ENCODE results near the gene TPGS2. TPM values are rescaled to one million over a fixed set of nuclear protein-coding genes. Genes with fewer than 3 reads are reported as not detected.

Gene TPGS2
- total RNA-seq, 1 experiment from 2014 or later: 93.3 TPM

- ChIA-PET RAD21 (ENCODE audit: low non-redundant PET in 1 of 2, low total read pairs in 2 of 2, uncharacterized antibody in 2 of 2, unreplicated experiment in 2 of 2) (no interaction called here), CTCF (no interaction called here), POLR2A (no interaction called here)
- H3K9ac ChIP-seq (ENCODE audit: low read length): no peak overlapping the region
- no peaks in the 10 kb centered on the region for H3K27me3 ChIP-seq (ENCODE audit: insufficient read depth, low read length)
- TF ChIP-seq CEBPB (IDR thresholded peaks at IDR 0.05; ENCODE audit: low read depth): no peak
- TF ChIP-seq SIN3A (IDR thresholded peaks at IDR 0.05; ENCODE audit: low read depth): no peak
- no peak for TF ChIP-seq SRF (IDR thresholded peaks at IDR 0.05; ENCODE audit: low read depth)
- TF ChIP-seq CTCF (IDR thresholded peaks at IDR 0.05 in 2 of 3, conservative IDR thresholded peaks at IDR 0.05 in 1 of 3; ENCODE audit: borderline replicate concordance in 1 of 3, insufficient read depth in 1 of 3, low read depth in 2 of 3, low read length in 2 of 3): no peak
- no peak for TF ChIP-seq EZH2phosphoT487 (IDR thresholded peaks at IDR 0.05; ENCODE audit: borderline replicate concordance)
- no peak for TF ChIP-seq REST (IDR thresholded peaks at IDR 0.05; ENCODE audit: low read depth)
- no TSS peak for BruUV-seq (replicated peaks)
- H3K79me2 ChIP-seq (ENCODE audit: insufficient read depth, low read length): no peaks in the 10 kb centered on the region
- H3K4me3 ChIP-seq (replicated peaks in 1 of 2; ENCODE audit: low read depth in 1 of 2, low read length in 2 of 2): no peak overlapping the region
- H3K27ac ChIP-seq (ENCODE audit: low read depth, low read length): no peak overlapping the region
- no peaks in the 10 kb centered on the region for H3K4me1 ChIP-seq (ENCODE audit: control insufficient read depth in 1 of 2, insufficient read depth in 2 of 2, low read length in 2 of 2)
- H3K4me2 ChIP-seq (ENCODE audit: low read length): no peak overlapping the region
- no peak overlapping the region for H2AFZ ChIP-seq (ENCODE audit: low read depth, low read length, poor library complexity, severe bottlenecking)
- H3K36me3 ChIP-seq (ENCODE audit: control insufficient read depth in 1 of 2, insufficient read depth in 2 of 2, low read length in 2 of 2): peaks cover 0 to 2% of the 10 kb centered on the region in 2 experiments; a peak in 1 of 4 replicates
- H4K20me1 ChIP-seq (ENCODE audit: insufficient read depth): no peaks in the 10 kb centered on the region
- ATAC-seq: no peak
- intact Hi-C loops (cut with micrococcal nuclease): no loop called here
- DNase-seq (ENCODE audit: low read depth, low spot score): no peak
- no peaks in the 10 kb centered on the region for H3K9me2 ChIP-seq (ENCODE audit: insufficient read depth)
- H3K9me3 ChIP-seq (ENCODE audit: control insufficient read depth in 1 of 2, insufficient read depth in 1 of 2, low read depth in 1 of 2, low read length in 2 of 2): no peaks in the 10 kb centered on the region
These were observed 52.2 kb downstream of the TPGS2 start for GRCh38 chr18:36776650-36777049.

All from HCT116 (cell line).